SK-N-SH (cell line): ENCODE measurements around the gene USH1C.

Experiments used
- CHD2 ChIP-seq: fragments of 150-350 bp; IDR thresholded peaks from 2 replicates; pipeline ENCODE4 v1.6.1; 2018; ENCODE audit warnings: low read length; ENCODE audit not compliant: partially characterized antibody
- CTCF ChIP-seq: fragments of 200-600 bp; sonication (generic); IDR thresholded peaks from 2 replicates; pipeline ENCODE4 v1.6.1; 2017; ENCODE audit warnings: antibody characterized with exemption, mild to moderate bottlenecking, moderate library complexity
- JUND ChIP-seq: IDR thresholded peaks from 2 replicates; pipeline ENCODE4 v1.4.0; 2012
- RCOR1 ChIP-seq: fragments of 150-350 bp; IDR thresholded peaks from 2 replicates; pipeline ENCODE4 v1.6.1; 2017; ENCODE audit warnings: antibody characterized with exemption, low read length
- SMC3 ChIP-seq: IDR thresholded peaks from 2 replicates; pipeline ENCODE4 v1.6.1; 2012; ENCODE audit warnings: low read depth, low read length, improper control_type of control experiment
- TF ChIP-seq, protein P1 (sequence below): IDR thresholded peaks from 2 replicates; pipeline ENCODE4 v1.4.0; 2012; ENCODE audit warnings: low read depth

DNA sequence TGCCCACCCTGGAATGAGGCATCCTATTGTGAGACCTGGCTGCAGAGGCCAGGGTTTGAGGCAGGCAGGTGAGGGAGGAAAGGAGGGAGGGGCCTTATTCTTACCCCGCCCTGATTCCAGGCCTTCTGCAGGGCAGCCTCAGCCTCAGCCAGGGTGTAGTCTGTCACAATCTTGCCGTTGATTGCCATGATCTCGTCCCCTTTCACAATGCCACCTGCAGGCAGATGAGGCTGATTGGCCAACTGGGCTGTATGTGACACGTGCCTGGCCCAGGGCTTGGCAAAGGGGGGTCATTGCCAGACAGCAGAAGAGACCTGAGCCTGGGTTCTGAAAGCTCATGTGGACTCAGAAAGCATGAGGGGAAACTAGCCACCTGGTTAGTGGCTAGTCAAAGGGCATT, 46.2 kb downstream of the USH1C start:
- TF ChIP-seq CTCF (no peak), RCOR1 (no peak), JUND (no peak), CHD2 (no peak), SMC3 (no peak)
- TF ChIP-seq, protein P1, sequence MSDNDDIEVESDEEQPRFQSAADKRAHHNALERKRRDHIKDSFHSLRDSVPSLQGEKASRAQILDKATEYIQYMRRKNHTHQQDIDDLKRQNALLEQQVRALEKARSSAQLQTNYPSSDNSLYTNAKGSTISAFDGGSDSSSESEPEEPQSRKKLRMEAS, result no peak
